WTC11 (cell line): Measurements from ENCODE around the gene OSGEP. TPM values are rescaled to one million over a fixed set of nuclear protein-coding genes. Genes with fewer than 3 reads are reported as not detected.

Source experiments
- ATAC-seq: fragments of 200-7000 bp; cut with Tn5 transposase; 2 replicates; pipeline ENCODE4 v1.10.0; 2021; ENCODE audit warnings: mild to moderate bottlenecking, moderate library complexity
- CTCF ChIA-PET: fragments of 300-600 bp; sonication (Branson Sonifier 250); formaldehyde crosslinking; loops from one replicate; lab custom pipeline; 2021; ENCODE audit warnings: antibody characterized with exemption; lab: Charles Lee
- POLR2A ChIA-PET: fragments of 350-600 bp; sonication (Branson Sonifier 250); formaldehyde crosslinking; loops from one replicate; lab custom pipeline; 2021; ENCODE audit warnings: antibody characterized with exemption; lab: Charles Lee
- DNase-seq: peaks from one replicate; pipeline ENCODE4 v3.0.0; 2021; ENCODE audit warnings: low spot score
- H3K27ac Mint-ChIP-seq: 2 replicates; pipeline ENCODE4 v1.8.0; 2021; ENCODE audit warnings: mixed read lengths
- H3K27me3 Mint-ChIP-seq: 2 replicates; pipeline ENCODE4 v1.8.0; 2021; ENCODE audit warnings: low read depth, mild to moderate bottlenecking, moderate library complexity, mixed read lengths
- H3K36me3 Mint-ChIP-seq: 2 replicates; pipeline ENCODE4 v1.8.0; 2021; ENCODE audit warnings: mixed read lengths
- H3K4me1 Mint-ChIP-seq: 2 replicates; pipeline ENCODE4 v1.8.0; 2022; ENCODE audit warnings: mixed read lengths
- H3K4me3 Mint-ChIP-seq: 2 replicates; pipeline ENCODE4 v1.8.0; 2021; ENCODE audit warnings: mild to moderate bottlenecking, moderate library complexity, mixed read lengths
- H3K9me3 Mint-ChIP-seq: 2 replicates; pipeline ENCODE4 v1.8.0; 2021; ENCODE audit warnings: mixed read lengths
- MAX ChIP-seq: sonication (generic); formaldehyde crosslinking; IDR thresholded peaks from 2 replicates; pipeline ENCODE4 v1.8.0; 2022; ENCODE audit warnings: mild to moderate bottlenecking, missing genetic modification reagents
- MYBL2 ChIP-seq: sonication (generic); formaldehyde crosslinking; IDR thresholded peaks from 2 replicates; pipeline ENCODE4 v1.8.1; 2023; ENCODE audit warnings: mild to moderate bottlenecking, moderate library complexity, missing genetic modification reagents
- PREB ChIP-seq: sonication (generic); formaldehyde crosslinking; IDR thresholded peaks from 2 replicates; pipeline ENCODE4 v1.8.1; 2022; ENCODE audit warnings: mild to moderate bottlenecking, missing genetic modification reagents, moderate library complexity, borderline replicate concordance
- USF1 ChIP-seq: sonication (generic); formaldehyde crosslinking; IDR thresholded peaks from 2 replicates; pipeline ENCODE4 v1.8.0; 2022; ENCODE audit warnings: mild to moderate bottlenecking, missing genetic modification reagents
- ZNF317 ChIP-seq: sonication (generic); formaldehyde crosslinking; IDR thresholded peaks from 2 replicates; pipeline ENCODE4 v1.8.1; 2023; ENCODE audit warnings: low read depth, mild to moderate bottlenecking, moderate library complexity, missing genetic modification reagents, borderline replicate concordance
- ZNF416 ChIP-seq: fragments of 250-450 bp; sonication (Bioruptor Pico); IDR thresholded peaks from 2 replicates; pipeline ENCODE4 v1.9.0; 2021; ENCODE audit warnings: mild to moderate bottlenecking, inconsistent platforms
- total RNA-seq: library from RNA; stranded (reverse); gene quantifications from 3 replicates; pipeline ENCODE4 v1.2.3, GENCODE V29; 2021

Gene OSGEP
- total RNA-seq, 1 experiment from 2014 or later = 40.0 TPM

GRCh38 chr14:20400589-20400964 lies 54.0 kb downstream of the OSGEP start (continued):
- TF ChIP-seq PREB (no peak), ZNF416 (CRISPR knock-in tag) (no peak), MAX (CRISPR knock-in tag) (no peak), USF1 (no peak)

GRCh38 chr14:20397511-20397910 lies 57.1 kb downstream of the OSGEP start:
- Mint-ChIP-seq H3K27ac (no peak overlapping the region), H3K4me1 (no peaks in the 10 kb centered on the region), H3K36me3 (peaks cover 25% of the 10 kb centered on the region), H3K9me3 (no peaks in the 10 kb centered on the region), H3K4me3 (no peak overlapping the region), H3K27me3 (no peaks in the 10 kb centered on the region)
- POLR2A ChIA-PET = no interaction called here
- CTCF ChIA-PET = interaction anchor here (0.7 kb wide), 1 partner anchor 151 kb away, joined by 3 read pairs; no protein-coding TSS in a partner anchor
- DNase-seq = no peak
- no peak for TF ChIP-seq MYBL2 (CRISPR knock-in tag)
- TF ChIP-seq ZNF317 (CRISPR knock-in tag) = no peak
- no peak for ATAC-seq

Other genes with a start within 250 kb of the OSGEP start
- not detected in 3 replicates for gene OR11H6, start 231.1 kb downstream of the OSGEP start, total RNA-seq
- not detected in 3 replicates for gene OR11H7, start 225.8 kb downstream of the OSGEP start, total RNA-seq
- not detected in 3 replicates for gene OR11H4, start 215.5 kb downstream of the OSGEP start, total RNA-seq
- 15.9 to 19.2 TPM (median 18.1 TPM) in 3 replicates for gene TTC5, start 148.9 kb downstream of the OSGEP start, total RNA-seq
- 149 to 155 TPM (median 151 TPM) in 3 replicates for gene CCNB1IP1, start 121.5 kb downstream of the OSGEP start, total RNA-seq
- gene PARP2, start 111.2 kb downstream of the OSGEP start, total RNA-seq = 34.5 to 37.1 TPM (median 36.8 TPM) in 3 replicates
- gene TEP1, start 41.3 kb downstream of the OSGEP start, total RNA-seq = 16.0 to 19.4 TPM (median 18.8 TPM) in 3 replicates
- 0.07 to 0.18 TPM (median 0.17 TPM) in 3 replicates for gene KLHL33, start 18.6 kb downstream of the OSGEP start, total RNA-seq
- gene APEX1, start 414 bp upstream of the OSGEP start, total RNA-seq = 299 to 324 TPM (median 308 TPM) in 3 replicates
- 28.3 to 34.1 TPM (median 29.7 TPM) in 3 replicates for gene PIP4P1, start 6.6 kb upstream of the OSGEP start, total RNA-seq
- gene PNP, start 14.6 kb upstream of the OSGEP start, total RNA-seq = 72.7 to 95.8 TPM (median 75.0 TPM) in 3 replicates
- 0.82 to 1.2 TPM (median 1.0 TPM) in 3 replicates for gene RNASE10, start 50.7 kb upstream of the OSGEP start, total RNA-seq
- gene RNASE9, start 106.2 kb upstream of the OSGEP start, total RNA-seq = 0.14 TPM in 1 of 3 replicates, not detected in the others
- gene RNASE11, start 133.2 kb upstream of the OSGEP start, total RNA-seq = not detected in 3 replicates
- not detected in 3 replicates for gene RNASE12, start 136.6 kb upstream of the OSGEP start, total RNA-seq
- gene OR6S1, start 186.9 kb upstream of the OSGEP start, total RNA-seq = not detected in 3 replicates
- 1.0 to 2.8 TPM (median 2.4 TPM) in 3 replicates for gene RNASE4, start 229.7 kb upstream of the OSGEP start, total RNA-seq
- 4.8 to 5.2 TPM (median 4.9 TPM) in 3 replicates for gene ANG, start 234.0 kb upstream of the OSGEP start, total RNA-seq